Measurements from ENCODE around the gene FOXP2. TPM values are rescaled to one million over a fixed set of nuclear protein-coding genes. Genes with fewer than 3 reads are reported as not detected.

The FOXP2 gene
- total RNA-seq, 1 donor from 2014 or later, result 24.0 TPM

DNA sequence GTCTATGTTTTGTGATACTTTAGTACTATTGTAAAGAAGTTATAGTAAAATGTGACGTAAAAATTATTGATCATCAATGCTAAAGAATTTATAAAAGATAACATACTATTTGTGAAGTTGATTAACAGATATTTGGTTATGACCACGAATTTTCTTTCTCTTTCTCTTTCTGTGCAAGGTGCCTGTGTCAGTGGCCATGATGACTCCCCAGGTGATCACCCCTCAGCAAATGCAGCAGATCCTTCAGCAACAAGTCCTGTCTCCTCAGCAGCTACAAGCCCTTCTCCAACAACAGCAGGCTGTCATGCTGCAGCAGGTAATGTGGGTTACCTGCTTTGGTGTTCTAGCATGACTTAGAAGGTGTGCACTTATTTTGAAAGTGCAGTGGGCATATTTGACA lies 213.7 kb downstream of the FOXP2 start:
- Mint-ChIP-seq H3K4me1 (ENCODE audit: unreplicated experiment) (peaks cover 20% of the 10 kb centered on the region), H3K4me3 (no peak overlapping the region), H3K9me3 (no peaks in the 10 kb centered on the region), H3K36me3 (no peaks in the 10 kb centered on the region), H3K27ac (no peak overlapping the region), H3K27me3 (no peaks in the 10 kb centered on the region)
- TF ChIP-seq, protein P1, sequence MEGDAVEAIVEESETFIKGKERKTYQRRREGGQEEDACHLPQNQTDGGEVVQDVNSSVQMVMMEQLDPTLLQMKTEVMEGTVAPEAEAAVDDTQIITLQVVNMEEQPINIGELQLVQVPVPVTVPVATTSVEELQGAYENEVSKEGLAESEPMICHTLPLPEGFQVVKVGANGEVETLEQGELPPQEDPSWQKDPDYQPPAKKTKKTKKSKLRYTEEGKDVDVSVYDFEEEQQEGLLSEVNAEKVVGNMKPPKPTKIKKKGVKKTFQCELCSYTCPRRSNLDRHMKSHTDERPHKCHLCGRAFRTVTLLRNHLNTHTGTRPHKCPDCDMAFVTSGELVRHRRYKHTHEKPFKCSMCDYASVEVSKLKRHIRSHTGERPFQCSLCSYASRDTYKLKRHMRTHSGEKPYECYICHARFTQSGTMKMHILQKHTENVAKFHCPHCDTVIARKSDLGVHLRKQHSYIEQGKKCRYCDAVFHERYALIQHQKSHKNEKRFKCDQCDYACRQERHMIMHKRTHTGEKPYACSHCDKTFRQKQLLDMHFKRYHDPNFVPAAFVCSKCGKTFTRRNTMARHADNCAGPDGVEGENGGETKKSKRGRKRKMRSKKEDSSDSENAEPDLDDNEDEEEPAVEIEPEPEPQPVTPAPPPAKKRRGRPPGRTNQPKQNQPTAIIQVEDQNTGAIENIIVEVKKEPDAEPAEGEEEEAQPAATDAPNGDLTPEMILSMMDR (conservative IDR thresholded peaks at IDR 0.05), result no peak
- no peak for DNase-seq (ENCODE audit: extremely low spot score, unreplicated experiment)

GRCh38 chr7:114629762-114630161 lies 215.1 kb downstream of the FOXP2 start:
- TF ChIP-seq, protein P1 (conservative IDR thresholded peaks at IDR 0.05), result no peak
- no peak overlapping the region for H3K4me3 Mint-ChIP-seq
- no peaks in the 10 kb centered on the region for H3K9me3 Mint-ChIP-seq

GRCh38 chr7:114630201-114630990 lies 215.8 kb downstream of the FOXP2 start:
- DNase-seq (ENCODE audit: extremely low spot score, unreplicated experiment), result no peak
- Mint-ChIP-seq H3K9me3 (no peaks in the 10 kb centered on the region), H3K27ac (peak overlapping the region; percentile 7), H3K27me3 (no peaks in the 10 kb centered on the region), H3K4me1 (ENCODE audit: unreplicated experiment) (peaks cover 15% of the 10 kb centered on the region), H3K4me3 (no peak overlapping the region), H3K36me3 (no peaks in the 10 kb centered on the region)
- TF ChIP-seq, protein P1 (conservative IDR thresholded peaks at IDR 0.05), result no peak

More at GRCh38 chr7:114629762-114630161, 215.1 kb downstream of the FOXP2 start:
- no peak for DNase-seq (ENCODE audit: extremely low spot score, unreplicated experiment)
- no peaks in the 10 kb centered on the region for H3K36me3 Mint-ChIP-seq
- peaks cover 15% of the 10 kb centered on the region for H3K4me1 Mint-ChIP-seq (ENCODE audit: unreplicated experiment)
- no peaks in the 10 kb centered on the region for H3K27me3 Mint-ChIP-seq
- peak overlapping the region; percentile 7 for H3K27ac Mint-ChIP-seq

DNA sequence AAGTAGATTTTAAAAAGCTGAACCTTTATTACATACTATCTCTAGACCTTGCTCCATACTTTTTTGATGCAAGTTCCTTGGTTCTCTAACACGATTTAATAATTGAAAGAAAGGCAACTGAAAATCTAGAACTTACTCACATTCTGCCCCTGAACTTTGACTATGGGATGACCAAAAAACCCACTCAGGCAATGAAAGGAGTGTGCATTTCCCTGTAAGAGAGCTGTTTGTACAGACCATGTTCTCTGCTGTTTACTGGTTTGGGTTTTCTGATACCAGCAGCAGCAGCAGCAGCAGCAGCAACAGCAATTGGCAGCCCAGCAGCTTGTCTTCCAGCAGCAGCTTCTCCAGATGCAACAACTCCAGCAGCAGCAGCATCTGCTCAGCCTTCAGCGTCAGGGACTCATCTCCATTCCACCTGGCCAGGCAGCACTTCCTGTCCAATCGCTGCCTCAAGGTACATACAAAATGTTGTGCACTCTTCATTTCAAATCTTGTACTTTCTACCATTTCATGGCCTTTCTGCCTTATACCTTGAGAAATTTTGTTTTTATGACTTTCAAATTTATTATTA lies 216.7 kb downstream of the FOXP2 start:
- Mint-ChIP-seq H3K9me3 (no peaks in the 10 kb centered on the region), H3K27me3 (no peaks in the 10 kb centered on the region), H3K27ac (no peak overlapping the region), H3K4me3 (no peak overlapping the region), H3K4me1 (ENCODE audit: unreplicated experiment) (peaks cover 15% of the 10 kb centered on the region), H3K36me3 (no peaks in the 10 kb centered on the region)
- TF ChIP-seq, protein P1 (conservative IDR thresholded peaks at IDR 0.05), result no peak
- no peak for DNase-seq (ENCODE audit: extremely low spot score, unreplicated experiment)

GRCh38 chr7:114639451-114639850 lies 224.8 kb downstream of the FOXP2 start:
- TF ChIP-seq, protein P1 (conservative IDR thresholded peaks at IDR 0.05), result no peak
- Mint-ChIP-seq H3K4me3 (no peak overlapping the region), H3K4me1 (ENCODE audit: unreplicated experiment) (peaks cover 3% of the 10 kb centered on the region), H3K36me3 (peaks cover 4% of the 10 kb centered on the region), H3K27ac (no peak overlapping the region), H3K9me3 (no peaks in the 10 kb centered on the region), H3K27me3 (no peaks in the 10 kb centered on the region)
- no peak for DNase-seq (ENCODE audit: extremely low spot score, unreplicated experiment)
